Measurements from ENCODE around the gene TMEM150C.
"Not testable (repeated sequence)": the region's sequence is repeated elsewhere in the genome, so short reads cannot be mapped to it uniquely, and the experiment has no call there.

Gene TMEM150C

DNA sequence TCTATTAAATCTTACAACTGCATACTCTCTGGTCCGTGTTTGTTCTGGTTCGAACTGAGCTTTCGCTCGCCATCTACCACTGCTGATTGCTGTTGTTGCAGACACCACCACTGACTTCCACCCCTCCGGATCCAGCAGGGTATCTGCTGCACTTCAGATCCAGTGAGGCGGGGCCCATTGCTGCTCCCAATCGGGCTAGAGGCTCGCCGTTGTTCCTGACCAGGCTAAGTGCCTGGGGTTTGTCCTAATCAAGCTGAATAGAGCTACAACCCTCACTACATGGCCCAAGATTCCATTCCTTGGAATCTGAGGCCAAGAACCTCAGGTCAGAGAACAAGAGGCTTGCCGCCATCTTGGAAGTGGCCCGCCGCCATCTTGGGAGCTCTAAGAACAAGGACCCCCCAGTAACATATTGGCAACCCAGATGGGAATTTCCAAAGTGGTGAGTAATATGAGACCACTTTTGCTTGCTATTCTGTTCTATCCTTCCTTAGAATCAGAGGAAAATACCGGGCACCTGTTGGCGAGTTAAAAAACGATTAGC lies 88.1 kb downstream of the TMEM150C start:
- DNase-seq (ENCODE audit: low spot score), result no peak

GRCh38 chr4:82473080-82473479 lies 88.7 kb downstream of the TMEM150C start:
- not testable (repeated sequence) for DNase-seq (ENCODE audit: low spot score)

- DNase-seq (ENCODE audit: low spot score), result peak; percentile 12
These were observed 91.9 kb downstream of the TMEM150C start for GRCh38 chr4:82469791-82470345.

DNA sequence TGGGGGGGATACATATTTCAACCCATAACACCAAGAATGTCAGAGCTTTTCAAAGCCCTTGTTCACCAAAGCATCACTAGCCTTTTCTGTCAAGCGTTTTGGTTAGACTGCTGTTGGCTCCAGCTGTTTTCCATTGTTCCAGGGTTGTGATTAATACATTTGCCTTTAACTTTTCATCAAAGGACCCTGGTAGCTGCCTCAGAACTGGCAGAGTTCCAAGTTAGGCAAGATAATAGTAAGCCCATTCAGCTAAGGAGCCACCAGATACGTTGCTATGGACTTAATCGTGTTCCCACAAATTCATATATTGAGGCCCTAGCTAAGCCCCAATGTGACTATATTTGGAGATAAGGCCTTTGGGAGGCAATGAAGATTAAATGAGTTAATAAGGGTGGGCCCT lies 94.3 kb downstream of the TMEM150C start:
- DNase-seq (ENCODE audit: low spot score), result no peak

- DNase-seq (ENCODE audit: low spot score), result no peak
These were observed 98.6 kb downstream of the TMEM150C start for GRCh38 chr4:82463221-82463620.

DNA sequence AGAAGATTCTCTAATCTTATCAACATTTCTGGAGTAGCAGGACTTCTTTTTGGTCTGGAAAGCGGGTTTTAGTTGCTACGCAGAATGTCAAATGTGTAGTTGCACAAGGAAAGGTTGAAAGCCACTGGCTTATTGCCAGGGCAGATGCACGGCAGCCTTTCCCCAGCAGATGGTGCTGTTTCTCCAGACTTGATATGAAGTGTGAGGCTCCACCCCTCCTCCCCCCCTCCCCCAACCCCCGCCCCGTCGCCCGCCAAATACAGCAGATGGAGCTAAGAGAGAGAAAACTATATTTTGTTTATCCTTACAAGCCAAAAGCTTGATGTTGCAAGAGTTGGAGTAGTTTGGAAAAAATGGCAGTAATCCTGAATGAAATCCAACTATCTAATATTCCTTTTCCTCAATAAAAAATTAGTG lies 99.4 kb downstream of the TMEM150C start:
- peak; percentile 89 for DNase-seq (ENCODE audit: low spot score)

GRCh38 chr4:82461710-82462109 lies 100.1 kb downstream of the TMEM150C start:
- no peak for DNase-seq (ENCODE audit: low spot score)

DNA sequence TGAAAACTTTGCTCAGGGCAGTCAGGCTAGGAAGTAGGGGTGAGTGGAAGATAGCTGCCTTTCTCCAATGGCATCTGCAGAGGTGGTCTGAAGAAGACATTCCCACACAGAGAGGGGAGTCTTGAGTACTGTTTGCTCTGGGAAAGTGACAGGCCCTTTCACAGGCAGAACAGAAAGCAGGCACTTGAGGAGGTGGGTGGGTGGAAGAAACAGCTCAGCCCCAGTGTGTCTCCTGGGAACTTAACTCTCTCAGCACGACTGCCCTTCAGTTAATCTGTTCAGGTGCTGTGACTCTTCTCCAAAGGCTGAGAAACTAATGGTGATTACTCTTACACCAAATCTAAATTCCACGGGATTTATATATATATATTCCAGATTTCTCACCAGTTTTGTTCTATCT lies 103.1 kb downstream of the TMEM150C start:
- DNase-seq (ENCODE audit: low spot score), result no peak

GRCh38 chr4:82457266-82457665 lies 104.5 kb downstream of the TMEM150C start:
- no peak for DNase-seq (ENCODE audit: low spot score)

DNA sequence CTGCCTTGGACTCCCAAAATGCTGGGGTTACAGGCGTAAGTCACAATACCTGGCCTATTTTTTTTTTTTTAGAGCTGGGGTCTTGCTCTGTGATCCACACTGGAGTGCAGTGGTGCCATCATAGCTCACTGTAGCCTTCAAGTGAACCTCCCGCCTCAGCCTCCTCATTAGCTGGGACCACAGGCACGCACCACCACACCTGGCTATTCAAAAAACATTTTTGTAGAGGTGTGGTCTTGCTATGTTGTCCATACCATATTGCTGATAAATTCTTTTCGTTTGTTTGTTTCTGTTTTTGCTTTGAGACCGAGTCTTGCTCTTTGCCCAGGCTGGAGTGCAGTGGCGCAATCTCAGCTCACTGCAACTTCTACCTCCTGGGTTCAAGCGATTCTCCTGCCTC lies 109.8 kb downstream of the TMEM150C start:
- no peak for DNase-seq (ENCODE audit: low spot score)

GRCh38 chr4:82450966-82451755 lies 110.6 kb downstream of the TMEM150C start:
- no peak for DNase-seq (ENCODE audit: low spot score)

GRCh38 chr4:82447886-82448285 lies 113.9 kb downstream of the TMEM150C start:
- no peak for DNase-seq (ENCODE audit: low spot score)

DNA sequence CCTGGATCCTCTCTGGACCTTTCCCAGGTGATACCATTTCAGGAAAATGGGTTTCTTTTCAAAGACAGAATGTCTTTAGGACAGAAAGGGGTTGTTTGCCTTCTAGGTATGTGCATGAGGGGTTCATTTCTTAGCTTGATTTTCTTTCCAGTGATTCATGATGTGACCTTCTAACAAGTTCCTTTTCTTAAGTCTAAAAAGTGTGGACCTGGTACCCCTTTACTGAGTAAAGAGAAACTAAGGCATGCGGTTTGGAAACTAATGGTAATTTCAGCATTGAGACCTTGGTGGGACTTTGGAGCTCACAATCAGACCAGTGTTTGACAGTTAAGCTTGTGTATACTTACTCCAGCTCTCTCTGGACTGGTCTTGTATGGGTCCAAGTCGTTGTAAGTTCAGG lies 122.7 kb downstream of the TMEM150C start:
- no peak for DNase-seq (ENCODE audit: low spot score)

- peak; percentile 26 for DNase-seq (ENCODE audit: low spot score)
These were observed 124.3 kb downstream of the TMEM150C start for GRCh38 chr4:82437285-82438005.

DNA sequence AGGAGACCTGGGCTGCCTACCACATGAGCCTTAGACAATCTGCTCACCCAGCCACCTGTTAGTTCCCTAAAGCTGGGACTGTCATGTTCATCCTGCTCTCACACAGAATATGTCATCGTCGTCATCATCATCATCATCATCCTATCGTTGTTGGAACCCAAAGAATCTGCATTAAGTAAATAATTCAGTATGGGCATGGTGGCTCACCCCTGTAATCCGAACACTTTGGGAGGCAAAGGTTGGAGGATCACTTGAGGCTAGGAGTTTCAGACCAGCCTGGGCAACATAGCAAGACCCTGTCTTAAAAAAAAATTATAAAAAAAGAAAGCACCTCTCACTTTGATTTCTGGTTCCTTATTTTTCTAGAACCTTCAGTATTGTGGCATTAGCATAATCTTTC lies 125.0 kb downstream of the TMEM150C start:
- no peak for DNase-seq (ENCODE audit: low spot score)

GRCh38 chr4:82436130-82436529 lies 125.7 kb downstream of the TMEM150C start:
- no peak for DNase-seq (ENCODE audit: low spot score)

- DNase-seq (ENCODE audit: low spot score), result no peak
These were observed 126.8 kb downstream of the TMEM150C start for GRCh38 chr4:82434949-82435348.

DNA sequence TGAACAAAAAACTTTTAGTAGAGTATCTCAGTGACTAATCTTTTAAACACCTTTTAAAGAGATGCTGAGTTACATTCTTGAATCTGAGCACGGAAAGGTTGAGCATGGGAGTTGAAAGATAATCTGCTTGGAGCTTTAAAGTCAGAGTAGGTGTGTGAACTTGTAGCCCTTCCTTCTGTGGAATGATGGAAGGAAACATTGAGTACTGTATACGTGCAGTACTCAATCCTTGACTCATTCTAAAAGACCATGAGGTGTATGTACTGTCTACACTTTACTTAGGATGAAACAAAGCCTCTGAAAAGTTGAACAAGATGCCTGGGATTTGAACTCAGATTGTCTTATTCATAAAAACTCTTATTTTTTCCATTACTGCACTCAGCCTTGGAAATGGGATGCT lies 128.0 kb downstream of the TMEM150C start:
- no peak for DNase-seq (ENCODE audit: low spot score)
